Naive B cell (primary cell): ENCODE data around the gene MAPK8IP1. TPM values are rescaled to one million over a fixed set of nuclear protein-coding genes. Genes with fewer than 3 reads are reported as not detected.
A peak's percentile ranks its signal among the peaks of the same experiment; 100 is the strongest.

Experiments
- ATAC-seq, 2 donors: fragments of 150-1000 bp; cut with Tn5 transposase; 2 replicates each; pipeline ENCODE4 v1.10.0; 2021; ENCODE audit warnings: low read depth in 2 of 2, mild to moderate bottlenecking in 2 of 2, moderate library complexity in 2 of 2
- DNase-seq: peaks from one replicate; pipeline ENCODE4 v3.0.0; 2022
- H3K27ac Mint-ChIP-seq, 6 donors: one replicate each; pipeline ENCODE4 v1.8.0; 2020 to 2022; ENCODE audit warnings: mild to moderate bottlenecking in 6 of 6, mixed read lengths in 6 of 6, moderate library complexity in 5 of 6, inconsistent platforms in 2 of 6
- H3K27me3 Mint-ChIP-seq, 3 donors: one replicate each; pipeline ENCODE4 v1.8.0; 2021 to 2022; ENCODE audit warnings: mixed read lengths in 3 of 3, mild to moderate bottlenecking in 1 of 3
- H3K36me3 Mint-ChIP-seq, 2 donors: one replicate each; pipeline ENCODE4 v1.8.0; 2020 to 2022; ENCODE audit warnings: mixed read lengths in 2 of 2, inconsistent platforms in 1 of 2, mild to moderate bottlenecking in 1 of 2
- H3K4me1 Mint-ChIP-seq, 3 donors: one replicate each; pipeline ENCODE4 v1.8.0; 2020 to 2022; ENCODE audit warnings: mixed read lengths in 3 of 3, inconsistent platforms in 1 of 3, mild to moderate bottlenecking in 1 of 3, moderate library complexity in 1 of 3
- H3K4me3 Mint-ChIP-seq, 8 donors: one replicate each; pipeline ENCODE4 v1.8.0; 2020 to 2022; ENCODE audit warnings: mild to moderate bottlenecking in 8 of 8, mixed read lengths in 8 of 8, moderate library complexity in 8 of 8, inconsistent platforms in 2 of 8
- H3K9me3 Mint-ChIP-seq, 7 donors: one replicate each; pipeline ENCODE4 v1.8.0; 2020 to 2022; ENCODE audit warnings: mixed read lengths in 7 of 7, mild to moderate bottlenecking in 5 of 7, inconsistent platforms in 2 of 7, moderate library complexity in 1 of 7
- polyA plus RNA-seq, 6 donors: library from polyadenylated mRNA; unstranded; fragments of 300-500 nt; fragmentation: Illumina TruSeq; gene quantifications; one replicate each; pipeline ENCODE4 v1.2.3, GENCODE V29; 2021; ENCODE audit warnings: low read depth in 6 of 6

The MAPK8IP1 gene
- polyA plus RNA-seq, 6 donors from 2014 or later = 0.12 to 0.35 (median 0.20) TPM; not detected in 1

DNA sequence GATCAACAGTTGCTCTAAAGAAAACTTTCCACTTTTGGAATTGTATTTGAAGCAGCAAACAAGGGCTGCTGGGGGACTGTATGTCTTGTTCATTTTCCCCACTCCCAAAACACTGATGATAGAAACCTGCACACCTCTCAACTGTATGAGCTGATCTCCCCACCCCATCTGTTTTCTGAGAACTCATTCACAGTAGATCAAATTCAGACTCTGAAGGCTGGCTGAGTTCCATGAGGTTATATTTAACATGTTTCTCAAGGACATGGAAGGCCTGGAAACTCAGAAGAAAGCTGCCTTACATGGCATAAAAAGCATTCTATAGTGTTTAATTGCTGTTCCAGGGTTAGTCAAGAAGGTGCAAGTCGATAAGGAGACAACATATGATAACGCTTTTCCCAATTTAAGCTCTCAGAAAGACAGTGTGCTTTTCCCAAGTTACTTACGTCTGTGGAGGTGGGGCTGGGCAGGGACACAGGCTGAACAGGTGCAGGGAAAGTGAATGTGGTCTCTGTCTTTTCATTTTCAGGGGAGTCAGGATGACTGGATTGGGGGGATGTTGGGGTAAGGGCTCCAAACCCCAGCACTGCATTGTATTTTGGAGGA lies 60.0 kb downstream of the MAPK8IP1 start:
- Mint-ChIP-seq H3K27ac (peak overlapping the region in 2 of 6 donors; percentile 23 to 56), H3K27me3 (no peaks in the 10 kb centered on the region), H3K9me3 (no peaks in the 10 kb centered on the region), H3K36me3 (peaks cover 16 to 32% of the 10 kb centered on the region in 2 donors), H3K4me3 (no peak overlapping the region), H3K4me1 (peaks cover 8 to 19% (median 14%) of the 10 kb centered on the region in 3 donors)
- DNase-seq (no peak), ATAC-seq (no peak)

DNA sequence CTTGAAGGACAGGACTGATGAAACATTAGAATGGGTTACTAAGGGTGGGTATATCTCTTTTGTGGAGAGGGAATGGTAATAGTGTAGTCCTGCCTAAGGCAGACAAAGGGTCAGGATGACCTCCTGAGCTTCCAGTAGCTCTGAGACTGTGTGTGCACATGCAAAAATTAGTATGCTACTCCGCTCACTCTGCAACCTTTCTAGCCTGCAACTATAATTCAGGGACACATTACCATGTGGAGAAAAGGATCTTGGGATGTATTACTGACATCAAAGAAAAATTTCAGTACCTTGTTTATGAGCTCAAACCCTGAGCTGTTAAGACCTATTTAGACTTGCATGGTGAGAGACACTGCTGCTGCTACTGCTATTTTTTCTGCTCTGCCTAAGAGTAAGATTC lies 62.4 kb downstream of the MAPK8IP1 start:
- H3K27ac Mint-ChIP-seq = no peak overlapping the region

DNA sequence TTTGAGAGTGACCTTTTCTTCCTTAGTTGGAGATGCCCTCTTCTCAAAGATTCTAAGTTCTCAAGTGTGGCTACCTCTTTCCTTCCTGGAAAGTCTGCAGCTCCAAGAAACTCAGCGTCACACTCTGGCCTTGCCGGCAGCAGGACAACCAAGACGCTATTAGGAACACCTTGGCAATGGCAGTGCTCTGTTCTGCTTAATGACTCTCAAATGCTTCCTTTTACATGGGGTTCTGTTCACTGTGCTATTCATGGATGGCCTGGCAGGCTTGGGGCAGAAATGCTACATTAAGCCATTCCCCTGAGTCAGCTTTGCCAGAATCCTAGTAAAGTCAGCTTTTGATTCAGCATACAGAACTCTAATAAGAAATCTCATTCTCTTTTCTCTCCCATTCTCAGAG lies 62.9 kb downstream of the MAPK8IP1 start:
- Mint-ChIP-seq H3K36me3 (peaks cover 15 to 32% of the 10 kb centered on the region in 2 donors), H3K27me3 (no peaks in the 10 kb centered on the region), H3K4me1 (peaks cover 0 to 15% (median 5%) of the 10 kb centered on the region in 3 donors), H3K27ac (peak overlapping the region in 1 of 6 donors; percentile 60), H3K4me3 (no peak overlapping the region), H3K9me3 (no peaks in the 10 kb centered on the region)
- DNase-seq (no peak), ATAC-seq (no peak)

More for the DNA sequence above, 62.4 kb downstream of the MAPK8IP1 start:
- no peaks in the 10 kb centered on the region for H3K27me3 Mint-ChIP-seq
- DNase-seq = no peak
- H3K36me3 Mint-ChIP-seq = peaks cover 16 to 32% of the 10 kb centered on the region in 2 donors
- H3K4me1 Mint-ChIP-seq = peaks cover 0 to 15% (median 5%) of the 10 kb centered on the region in 3 donors
- ATAC-seq = no peak
- H3K4me3 Mint-ChIP-seq = no peak overlapping the region
- no peaks in the 10 kb centered on the region for H3K9me3 Mint-ChIP-seq

DNA sequence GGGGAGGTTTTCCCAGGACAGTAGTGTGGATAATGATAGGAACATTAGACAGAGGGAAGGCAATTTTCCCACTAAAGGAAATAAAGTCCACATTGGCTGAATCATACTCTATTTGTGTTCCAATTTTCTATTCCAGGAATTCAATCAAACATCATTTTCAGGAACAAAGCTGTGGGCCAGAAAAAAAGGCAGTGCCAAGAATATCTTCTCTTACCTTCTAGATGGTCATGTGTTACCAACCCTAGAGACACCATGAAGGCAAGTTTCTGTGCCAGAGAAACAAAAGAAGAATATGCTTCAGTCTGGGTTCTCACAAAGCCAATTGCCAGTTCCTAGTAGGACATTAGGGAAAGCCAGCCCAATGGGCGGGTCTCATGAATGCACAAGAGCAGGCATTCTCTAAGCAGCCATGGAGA lies 64.5 kb downstream of the MAPK8IP1 start:
- Mint-ChIP-seq H3K9me3 (no peaks in the 10 kb centered on the region), H3K36me3 (peaks cover 10 to 25% of the 10 kb centered on the region in 2 donors), H3K27ac (peak overlapping the region in 1 of 6 donors; percentile 33), H3K27me3 (no peaks in the 10 kb centered on the region), H3K4me1 (peaks cover 0 to 12% (median 2%) of the 10 kb centered on the region in 3 donors), H3K4me3 (no peak overlapping the region)
- DNase-seq = no peak
- ATAC-seq = no peak

Other genes with a start within 250 kb of the MAPK8IP1 start
- not detected for gene CHST1, start 220.0 kb upstream of the MAPK8IP1 start, polyA plus RNA-seq
- gene SLC35C1, start 80.5 kb upstream of the MAPK8IP1 start, polyA plus RNA-seq = 1 to 10 TPM; 3.3 to 7.6 (median 5.7) TPM
- gene CRY2, start 38.2 kb upstream of the MAPK8IP1 start, polyA plus RNA-seq = 10 to 100 TPM in 5 of 6 donors, 1 to 10 TPM in 1; 10.0 to 34.2 (median 26.7) TPM
- gene FREY1, start 21.6 kb downstream of the MAPK8IP1 start, polyA plus RNA-seq = not detected
- 10 to 100 TPM; 47.4 to 64.4 (median 60.4) TPM for gene PEX16, start 32.2 kb downstream of the MAPK8IP1 start, polyA plus RNA-seq
- 10 to 100 TPM; 30.6 to 84.4 (median 37.4) TPM for gene LARGE2, start 37.0 kb downstream of the MAPK8IP1 start, polyA plus RNA-seq
- gene PHF21A, start 235.8 kb downstream of the MAPK8IP1 start, polyA plus RNA-seq = 10 to 100 TPM in 5 of 6 donors, under 1 TPM in 1; 0.28 to 19.0 (median 12.3) TPM